Ovary (tissue), 3 donors: ENCODE results near the gene PPP4R3A.

ENCODE experiments used
- CTCF ChIP-seq, 3 donors: fragments of 450-650 bp in 2 of 3; fragments of 200-600 bp in 1 of 3; IDR thresholded peaks; one replicate each; pipeline versions ENCODE4 v1.5.1 to v1.8.0; 2016 to 2022; ENCODE audit warnings: antibody characterized with exemption in 3 of 3, mild to moderate bottlenecking in 1 of 3
- POLR2A ChIP-seq: fragments of 450-650 bp; IDR thresholded peaks from one replicate; pipeline ENCODE4 v1.6.1; 2017; ENCODE audit warnings: antibody characterized with exemption, mild to moderate bottlenecking, moderate library complexity
- donor health status: DM: no; HTN: no; CAD: no.

GRCh38 chr14:91496790-91497189 is 13.3 kb downstream of the PPP4R3A start:
- TF ChIP-seq POLR2A (no peak), CTCF (IDR thresholded peaks at IDR 0.05) (no peak)
